Epidermal melanocyte (primary cell): ENCODE results near the gene ULK2.
"Not testable (repeated sequence)": the region's sequence is repeated elsewhere in the genome, so short reads cannot be mapped to it uniquely, and the experiment has no call there.

Source experiments
- DNase-seq: peaks from one replicate; pipeline ENCODE4 v3.0.0; 2011; ENCODE audit warnings: low spot score; ENCODE audit not compliant: insufficient read length

Gene ULK2

GRCh38 chr17:19768046-19768782 is 99.5 kb downstream of the ULK2 start:
- DNase-seq, result no peak

- peak; percentile 76 for DNase-seq
Measured at GRCh38 chr17:19766421-19767270, 101.1 kb downstream of the ULK2 start.

DNA sequence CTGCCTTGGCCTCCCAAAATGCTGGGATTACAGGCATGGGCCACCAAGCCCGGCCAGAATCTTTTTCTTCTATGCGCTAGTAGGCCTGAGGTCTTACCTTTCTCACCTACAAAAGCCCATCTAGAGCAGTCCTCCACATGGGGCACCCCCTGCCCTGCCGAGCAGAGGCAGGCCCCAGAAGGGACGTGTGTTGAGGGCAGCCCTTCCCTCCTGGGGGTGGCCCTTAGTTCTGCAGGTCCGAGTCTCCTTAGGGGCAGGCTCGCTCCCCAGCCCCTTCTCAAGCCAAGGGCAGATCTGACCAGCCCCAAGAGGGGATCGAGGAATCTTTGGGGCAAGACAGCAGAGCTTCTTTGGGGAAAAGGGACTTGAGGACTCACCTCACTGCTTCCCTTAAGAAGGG is 101.7 kb downstream of the ULK2 start:
- DNase-seq, result no peak

GRCh38 chr17:19763991-19764390 is 103.7 kb downstream of the ULK2 start:
- DNase-seq, result not testable (repeated sequence)

- no peak for DNase-seq
Measured at GRCh38 chr17:19763416-19763815, 104.3 kb downstream of the ULK2 start.

DNA sequence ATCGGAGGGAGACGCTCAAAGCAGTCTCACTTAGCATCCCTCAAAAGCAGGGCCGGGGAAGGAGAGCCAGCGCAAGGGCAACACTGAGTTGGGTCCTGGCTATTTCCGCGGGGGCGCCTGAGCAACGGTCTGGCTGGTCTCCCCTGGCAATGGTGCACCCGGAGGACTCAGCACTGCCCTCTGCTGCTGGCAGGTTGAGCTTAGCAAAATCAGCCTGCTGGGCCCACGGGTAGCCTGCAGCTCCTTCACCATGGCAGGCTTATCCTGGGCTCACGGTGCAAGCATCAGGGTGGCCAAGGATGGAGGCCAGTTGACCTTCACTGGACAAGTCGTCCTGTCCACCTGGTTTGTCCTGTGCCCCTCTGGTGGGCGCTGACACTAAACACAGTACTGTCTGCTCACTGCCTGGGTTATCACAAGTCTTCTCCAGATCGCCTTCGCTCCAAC is 105.2 kb downstream of the ULK2 start:
- peak; percentile 86 for DNase-seq

DNA sequence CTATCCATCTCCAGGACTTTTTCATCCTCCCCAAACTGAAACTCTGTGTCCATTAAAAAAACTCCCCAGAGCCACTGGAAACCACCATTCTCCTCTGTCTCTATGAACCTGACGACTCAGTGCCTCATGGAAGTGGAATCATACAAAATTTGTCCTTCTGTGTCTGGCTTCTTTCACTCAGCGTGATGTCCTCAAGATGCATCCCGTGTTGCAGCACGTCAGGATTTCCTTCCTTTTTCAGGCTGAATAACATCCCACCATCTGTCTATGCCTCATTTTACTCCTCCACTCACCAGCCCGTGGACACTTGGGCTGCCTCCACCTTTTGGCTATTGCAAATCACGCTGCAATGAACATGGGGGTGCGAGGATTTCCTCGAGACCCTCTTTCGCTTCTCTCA is 107.0 kb downstream of the ULK2 start:
- DNase-seq, result no peak

DNA sequence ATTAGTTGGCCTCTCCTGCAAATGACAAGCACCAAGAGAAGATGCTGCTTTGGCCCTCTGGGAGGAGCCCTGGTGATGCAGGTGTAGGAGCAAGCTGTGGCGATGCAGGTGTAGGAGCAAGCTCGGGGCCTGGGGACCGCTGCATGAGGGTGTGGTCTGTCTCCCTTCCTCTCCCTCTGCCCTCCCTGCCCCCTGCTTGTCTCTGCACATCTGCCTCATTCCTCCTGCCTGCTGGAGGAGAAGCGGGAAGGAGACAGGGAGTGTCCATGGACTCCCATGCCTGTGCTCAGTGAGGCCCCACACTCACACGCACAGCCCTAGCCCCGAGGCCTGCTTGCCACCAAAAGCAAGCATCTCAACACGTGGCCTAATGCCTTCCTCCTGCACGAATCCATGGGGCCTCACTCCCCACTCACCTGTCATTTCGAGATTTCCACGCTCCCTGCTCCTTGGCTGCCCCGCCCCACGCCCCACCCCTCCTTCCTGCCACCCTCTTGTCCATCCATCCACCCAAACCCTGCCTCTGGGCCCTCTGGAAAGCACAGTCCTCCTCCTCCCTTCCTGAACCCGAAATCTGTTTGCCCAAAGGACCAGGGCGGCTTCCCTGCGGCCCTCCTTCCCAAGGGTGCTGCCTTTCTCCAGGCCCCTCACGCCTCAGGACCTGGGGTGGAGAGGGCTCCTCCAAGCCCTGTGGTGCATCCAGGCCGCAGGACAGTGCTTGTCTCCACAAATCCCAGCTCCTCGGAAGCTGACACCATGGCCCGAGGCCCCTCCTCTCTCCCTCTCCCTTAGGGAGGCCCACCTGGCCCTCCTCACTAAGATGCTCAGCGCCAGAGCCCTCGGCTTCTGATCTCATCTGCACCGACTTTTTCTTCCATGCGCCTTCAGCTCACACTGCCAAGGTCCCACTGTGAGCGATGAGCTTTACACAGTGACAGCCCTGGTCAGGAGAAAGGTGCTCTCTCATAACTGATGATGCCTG is 107.9 kb downstream of the ULK2 start:
- DNase-seq, result no peak

- DNase-seq, result no peak
Measured at GRCh38 chr17:19757536-19758180, 110.1 kb downstream of the ULK2 start.

- no peak for DNase-seq
Measured at GRCh38 chr17:19756546-19756945, 111.2 kb downstream of the ULK2 start.

GRCh38 chr17:19755821-19756510 is 111.8 kb downstream of the ULK2 start:
- no peak for DNase-seq

DNA sequence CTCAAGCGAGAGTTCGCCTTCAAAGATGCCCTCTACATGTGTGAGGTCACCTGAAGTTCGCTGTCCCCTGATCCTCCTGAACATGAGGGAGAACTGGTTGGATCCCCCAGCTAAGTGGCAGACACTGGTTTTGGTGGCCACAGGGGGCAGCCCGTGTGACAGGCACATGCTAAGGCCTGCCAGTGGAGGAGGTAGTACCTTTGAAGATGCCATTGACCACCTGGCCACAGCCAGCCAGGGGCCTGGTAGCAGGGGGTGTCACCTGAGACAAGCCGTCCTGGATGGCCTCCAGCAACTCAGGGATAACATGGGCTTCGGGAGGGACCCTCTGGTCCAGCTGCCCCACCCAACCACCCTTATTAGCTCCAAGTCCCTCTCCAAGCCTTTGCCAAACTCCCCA is 112.3 kb downstream of the ULK2 start:
- DNase-seq, result no peak

GRCh38 chr17:19753661-19754463 is 113.9 kb downstream of the ULK2 start:
- no peak for DNase-seq

DNA sequence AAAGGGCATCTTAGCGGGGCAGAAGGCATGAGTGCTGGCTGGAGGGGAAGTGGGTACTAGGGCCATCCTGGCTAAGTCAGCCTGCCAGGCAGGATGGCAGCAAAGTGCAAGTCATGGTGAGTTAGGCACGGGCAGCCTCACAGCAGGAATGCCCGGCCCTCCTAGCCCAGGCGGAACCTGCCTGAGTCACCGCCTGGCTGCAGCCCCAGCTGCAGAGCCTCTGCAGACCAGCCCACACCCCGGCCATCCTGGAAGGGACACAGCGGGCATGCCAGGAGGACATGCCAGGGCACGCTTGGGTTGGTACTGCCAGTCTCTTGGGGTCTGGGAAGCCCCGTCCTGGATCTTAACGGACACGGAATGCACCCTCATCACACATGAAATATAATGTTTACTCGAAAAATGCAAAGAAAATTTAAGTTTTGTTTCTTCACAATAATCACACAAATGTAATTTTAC is 114.7 kb downstream of the ULK2 start:
- peak; percentile 51 for DNase-seq

- no peak for DNase-seq
Measured at GRCh38 chr17:19752216-19753050, 115.3 kb downstream of the ULK2 start.

DNA sequence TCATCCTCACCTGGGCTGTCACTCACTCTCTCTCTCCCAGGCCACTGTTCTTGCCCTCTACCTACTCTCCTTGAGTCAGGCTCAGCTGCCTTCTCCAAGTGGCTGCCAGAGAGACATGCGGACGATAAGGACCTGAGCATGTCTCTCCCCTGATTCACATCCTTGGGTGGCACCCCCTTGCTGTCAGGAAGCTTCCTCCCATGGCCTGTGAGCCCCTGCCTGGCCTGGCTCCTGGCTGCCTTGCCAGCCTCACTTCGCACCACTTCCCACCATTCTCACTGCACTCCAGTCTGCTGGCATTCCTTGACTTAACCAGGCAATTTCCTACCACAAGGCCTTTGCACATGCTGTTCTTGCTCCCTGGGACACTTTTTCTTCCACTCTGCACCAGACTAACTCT is 116.9 kb downstream of the ULK2 start:
- no peak for DNase-seq

- DNase-seq, result no peak
Measured at GRCh38 chr17:19750020-19750572, 117.6 kb downstream of the ULK2 start.

DNA sequence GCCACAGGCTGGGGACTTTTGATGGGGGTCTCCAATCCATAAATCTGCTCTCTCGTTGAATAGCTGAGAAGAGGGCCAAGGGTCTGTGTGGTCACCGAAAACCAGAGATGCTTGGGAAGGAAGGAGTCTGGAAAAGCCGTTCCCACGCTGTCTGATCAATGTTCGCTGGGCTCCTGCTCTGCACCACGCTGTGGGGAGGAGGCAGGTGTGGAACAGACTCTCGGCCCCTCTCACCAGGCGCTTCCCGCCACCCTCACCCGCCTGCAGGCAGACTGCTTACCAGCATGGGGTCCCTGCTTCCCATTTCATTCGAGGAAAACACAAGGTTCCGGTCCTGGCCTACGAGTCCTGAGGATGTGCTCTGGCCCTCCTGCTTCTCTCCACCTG is 118.9 kb downstream of the ULK2 start:
- no peak for DNase-seq
